ENCODE results near the gene PSMC6.
"Not testable (repeated sequence)": the region's sequence is repeated elsewhere in the genome, so short reads cannot be mapped to it uniquely, and the experiment has no call there.

Gene PSMC6

GRCh38 chr14:52716155-52716554, 9.2 kb downstream of the PSMC6 start:
- no peak for DNase-seq (ENCODE audit: low read depth in 2 of 2)

DNA sequence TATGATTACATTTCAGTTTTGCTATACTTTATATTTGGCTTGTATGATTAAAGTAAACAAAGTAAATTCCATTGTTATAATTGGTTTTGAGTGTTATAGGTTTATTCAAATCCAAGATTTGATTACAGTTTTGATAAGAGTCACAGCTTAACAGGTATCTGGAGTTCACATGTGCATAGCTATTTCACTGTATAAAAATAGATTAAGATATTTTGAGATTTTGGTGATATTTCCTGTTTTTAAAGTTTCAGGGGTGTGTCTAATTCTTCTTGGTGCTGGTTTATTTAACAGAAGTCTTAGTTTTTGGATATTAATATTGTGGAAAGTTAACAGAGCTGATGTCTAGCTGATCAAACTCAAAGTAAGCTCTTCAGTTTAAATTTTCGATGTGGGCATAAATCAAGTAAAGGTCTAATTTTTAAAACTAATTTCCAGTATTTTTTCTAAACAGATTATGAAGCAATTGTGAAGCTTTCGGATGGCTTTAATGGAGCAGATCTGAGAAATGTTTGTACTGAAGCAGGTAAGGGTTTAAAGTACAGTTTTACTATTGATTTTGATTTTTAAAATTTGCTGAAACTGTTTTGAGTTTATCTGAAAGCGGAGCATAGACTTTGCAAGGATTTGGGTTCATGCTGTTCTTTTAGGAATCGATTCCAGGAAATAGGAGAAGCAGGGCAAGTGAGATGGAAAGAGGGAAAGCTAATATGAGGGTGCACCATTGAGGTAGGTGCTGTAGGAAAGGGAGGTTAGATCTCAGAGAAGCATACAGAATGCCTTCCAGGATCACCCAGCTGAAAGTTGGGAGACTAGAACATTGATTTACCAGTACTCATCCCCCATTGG, 16.7 kb downstream of the PSMC6 start:
- no peak for DNase-seq (ENCODE audit: low read depth in 2 of 2)

GRCh38 chr14:52724360-52724644, 17.3 kb downstream of the PSMC6 start:
- DNase-seq (ENCODE audit: low read depth in 2 of 2): no peak

GRCh38 chr14:52727509-52727908, 20.5 kb downstream of the PSMC6 start:
- not testable (repeated sequence) for DNase-seq (ENCODE audit: low read depth in 2 of 2)

- not testable (repeated sequence) for DNase-seq (ENCODE audit: low read depth in 2 of 2)
Measured at GRCh38 chr14:52729035-52729434, 22.0 kb downstream of the PSMC6 start.

- no peak for DNase-seq (ENCODE audit: low read depth in 2 of 2)
Measured at GRCh38 chr14:52729585-52729924, 22.6 kb downstream of the PSMC6 start.

- DNase-seq (ENCODE audit: low read depth in 2 of 2): peak; percentile 96 to 97
Measured at GRCh38 chr14:52729925-52730708, 23.1 kb downstream of the PSMC6 start, which contains the start of gene STYX. Gene STYX, plus strand, starts transcription at chr14:52730166. Its CDS starts 309 bp downstream, at chr14:52730475.

DNA sequence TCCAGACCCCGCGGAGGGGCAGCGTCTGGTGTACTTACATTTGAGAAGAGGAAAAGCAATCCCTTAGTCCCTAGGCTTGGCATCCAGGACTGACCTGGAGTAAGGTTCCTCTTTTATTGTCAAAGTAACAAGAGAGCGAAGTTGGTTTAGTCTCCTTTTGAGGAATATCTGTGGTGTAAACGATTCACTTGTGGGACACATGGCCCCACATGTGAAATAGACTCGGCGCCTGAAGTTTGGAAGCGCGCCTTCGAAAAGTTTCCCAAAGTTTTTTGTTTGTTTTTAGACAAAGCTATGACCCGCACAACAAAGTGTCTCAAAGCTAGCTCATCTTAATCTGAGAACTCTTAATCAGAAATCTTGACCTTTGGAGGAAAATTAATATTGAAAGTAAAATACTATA, 23.7 kb downstream of the PSMC6 start:
- no peak for DNase-seq (ENCODE audit: low read depth in 2 of 2)

DNA sequence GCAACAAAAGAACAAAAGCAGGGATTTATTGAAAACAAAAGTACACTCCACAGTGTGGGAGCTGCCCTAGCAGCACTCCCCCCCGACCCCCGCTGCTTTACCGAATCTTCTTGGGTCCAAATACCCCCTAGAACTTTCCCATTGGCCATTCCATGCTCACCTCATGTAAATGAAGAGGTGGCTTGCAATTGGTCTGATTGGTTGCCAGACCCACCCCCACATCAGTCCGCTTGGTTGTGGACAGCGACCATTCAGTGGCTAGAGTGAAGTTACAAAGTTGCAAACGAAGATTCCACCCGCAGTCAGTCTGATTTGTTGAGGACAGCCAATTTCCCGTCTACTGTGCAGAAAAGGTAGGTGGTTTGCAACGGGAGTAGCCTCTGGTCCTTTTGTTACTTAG, 26.8 kb downstream of the PSMC6 start:
- DNase-seq (ENCODE audit: low read depth in 2 of 2): no peak

GRCh38 chr14:52735921-52736489, 29.0 kb downstream of the PSMC6 start:
- DNase-seq (ENCODE audit: low read depth in 2 of 2): no peak

DNA sequence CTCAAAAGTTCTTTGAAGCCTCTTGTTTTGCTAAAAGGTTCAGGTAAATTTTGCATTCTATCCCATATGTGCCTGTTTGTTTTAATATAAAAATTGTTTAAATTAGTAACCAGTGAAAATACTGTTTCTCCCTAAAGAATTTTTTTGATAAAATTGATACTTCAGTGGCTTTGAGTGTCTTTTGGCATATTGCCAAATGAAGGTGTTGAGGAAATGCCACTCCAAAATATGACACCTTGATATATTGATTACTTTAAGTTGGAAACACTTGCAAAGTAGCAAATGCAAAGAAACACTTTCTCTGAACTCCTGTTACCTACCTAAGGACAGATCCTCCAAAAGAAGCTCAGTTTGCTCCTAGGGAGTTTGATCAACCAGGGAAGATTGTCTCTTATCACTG, 31.4 kb downstream of the PSMC6 start:
- DNase-seq (ENCODE audit: low read depth in 2 of 2): no peak

DNA sequence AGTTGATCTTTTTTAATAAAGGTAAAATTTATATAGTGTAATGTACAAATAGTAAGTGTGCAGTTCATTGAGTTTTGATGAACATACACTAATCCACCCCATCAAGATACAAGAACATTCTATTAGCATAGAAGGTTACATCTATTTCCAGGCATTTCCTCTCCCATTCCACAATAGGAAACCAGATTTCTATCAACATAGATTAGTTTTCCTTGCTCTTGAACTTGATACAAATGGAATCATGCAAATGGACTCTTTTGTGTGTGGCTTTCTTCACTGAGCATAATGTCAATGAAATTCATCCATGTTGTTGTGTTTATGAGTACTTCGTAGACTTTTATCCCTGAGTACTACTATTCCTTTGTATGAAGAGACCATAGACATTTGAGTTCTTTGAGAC, 33.8 kb downstream of the PSMC6 start:
- DNase-seq (ENCODE audit: low read depth in 2 of 2): no peak

DNA sequence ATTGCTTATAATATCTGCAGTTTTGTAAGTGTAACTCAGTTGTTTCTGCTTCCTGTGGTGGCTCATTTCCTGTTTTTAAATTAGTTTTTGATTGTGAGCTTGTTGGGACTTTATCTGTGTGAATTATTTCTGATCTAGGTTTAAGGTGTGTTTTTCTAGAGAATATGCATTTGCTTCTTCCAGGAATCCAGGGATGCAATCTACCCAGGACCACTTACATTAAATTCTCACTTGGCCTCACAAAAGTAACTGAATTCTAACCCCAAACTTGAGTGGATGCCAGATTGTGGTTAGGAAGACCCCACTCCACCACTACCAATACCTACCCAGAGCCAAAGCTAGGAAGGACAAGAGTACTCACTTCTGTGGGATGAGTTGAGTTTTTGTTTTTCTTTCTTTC, 34.9 kb downstream of the PSMC6 start:
- DNase-seq (ENCODE audit: low read depth in 2 of 2): no peak

DNA sequence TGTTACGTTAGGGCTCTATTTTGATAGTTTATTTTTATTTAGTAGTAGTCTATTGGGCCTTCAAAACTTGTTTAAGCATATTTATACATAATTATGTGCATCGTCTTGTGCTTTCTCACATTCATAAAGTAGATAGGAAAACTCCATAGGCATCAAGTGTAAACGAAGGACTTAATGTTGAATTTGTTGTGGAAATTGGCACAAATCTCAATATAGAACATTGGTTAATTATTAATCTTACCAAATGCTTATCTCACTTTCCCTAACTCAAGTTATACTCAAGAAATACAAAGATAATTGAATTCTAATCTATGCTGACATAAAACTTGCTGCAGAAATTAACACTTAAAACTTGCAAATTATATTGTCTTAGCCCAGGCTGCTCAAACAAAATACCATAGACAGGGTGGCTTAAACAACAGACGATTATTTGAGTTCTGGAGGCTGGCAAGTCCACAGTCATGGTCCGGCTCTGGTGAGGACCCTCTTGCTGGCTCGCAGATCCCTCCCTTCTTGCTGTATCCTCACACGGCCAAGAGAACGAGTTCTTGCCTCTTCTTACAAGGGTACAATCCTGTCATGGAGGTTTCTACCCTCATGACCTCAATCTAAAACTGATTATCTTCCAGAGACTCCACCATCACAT, 41.8 kb downstream of the PSMC6 start:
- no peak for DNase-seq (ENCODE audit: low read depth in 2 of 2)

GRCh38 chr14:52755607-52756316, 48.8 kb downstream of the PSMC6 start:
- DNase-seq (ENCODE audit: low read depth in 2 of 2): no peak

DNA sequence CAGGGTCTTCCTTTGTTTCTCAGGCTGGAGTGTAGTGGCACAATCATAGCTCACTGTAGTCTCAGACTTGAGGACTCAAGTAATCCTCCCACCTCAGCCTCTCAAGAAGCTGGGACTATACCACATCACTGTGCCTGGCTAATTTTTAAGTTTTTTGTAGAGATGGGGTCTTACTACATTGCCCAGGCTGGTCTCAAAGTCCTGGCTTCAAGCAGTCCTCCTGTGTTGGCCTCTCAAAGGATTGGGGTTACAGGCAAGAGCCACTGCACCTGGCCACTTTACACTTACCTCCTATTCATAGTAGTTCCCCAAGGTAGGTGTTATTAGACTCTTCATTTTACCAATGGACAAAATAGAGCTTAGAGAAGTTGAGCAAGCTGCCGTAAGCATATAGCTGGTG, 52.1 kb downstream of the PSMC6 start:
- DNase-seq (ENCODE audit: low read depth in 2 of 2): no peak

DNA sequence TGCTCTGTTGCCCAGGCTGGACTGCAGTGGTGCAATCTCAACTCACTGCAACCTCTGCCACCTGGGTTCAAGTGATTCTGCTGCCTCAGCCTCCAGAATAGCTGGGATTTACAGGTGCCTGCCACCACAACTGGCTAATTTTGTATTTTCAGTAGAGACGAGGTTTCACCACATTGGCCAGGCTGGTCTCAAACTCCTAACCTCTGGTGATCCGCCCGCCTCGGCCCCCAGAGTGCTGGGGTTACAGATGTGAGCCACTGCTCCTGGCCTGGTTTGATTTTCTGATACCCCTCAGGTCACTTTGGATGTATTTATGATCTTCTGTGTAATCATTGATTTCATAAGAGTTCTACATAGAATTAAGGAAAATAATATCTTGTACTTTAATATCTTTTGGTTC, 55.9 kb downstream of the PSMC6 start:
- not testable (repeated sequence) for DNase-seq (ENCODE audit: low read depth in 2 of 2)

GRCh38 chr14:52767058-52767833, 60.2 kb downstream of the PSMC6 start:
- no peak for DNase-seq (ENCODE audit: low read depth in 2 of 2)

GRCh38 chr14:52769887-52770286, 62.9 kb downstream of the PSMC6 start:
- DNase-seq (ENCODE audit: low read depth in 2 of 2): no peak

- no peak for DNase-seq (ENCODE audit: low read depth in 2 of 2)
Measured at GRCh38 chr14:52776816-52777215, 69.8 kb downstream of the PSMC6 start.

All from stimulated activated CD8-positive, alpha-beta memory T cell treated with anti-CD3 and anti-CD28 coated beads, Interleukin-15, amount 100 ng/mL, for 4 hours (primary cell).